Gastroesophageal sphincter (tissue), 4 donors: Measurements from ENCODE around the gene LYPLAL1. TPM values are rescaled to one million over a fixed set of nuclear protein-coding genes. Genes with fewer than 3 reads are reported as not detected.

Experiments used
- ATAC-seq: fragments of 150-250 bp; one replicate; pipeline ENCODE4 v1.9.1; 2016; ENCODE audit warnings: mild to moderate bottlenecking, moderate library complexity
- H3K27ac ChIP-seq, 4 donors: fragments of 200-600 bp; sonication (generic) in 3 of 4; 1 replicate in 3 of 4; 2 replicates in 1 of 4; pipeline ENCODE4 v1.5.1; 2016 to 2019
- H3K27me3 ChIP-seq: fragments of 200-600 bp; sonication (generic); one replicate; pipeline ENCODE4 v1.5.1; 2019
- H3K36me3 ChIP-seq, 2 donors: fragments of 200-600 bp; sonication (generic); one replicate each; pipeline ENCODE4 v1.5.1; 2019; ENCODE audit warnings: control low read depth in 1 of 2
- H3K4me1 ChIP-seq, 3 donors: fragments of 200-600 bp; sonication (generic); 1 replicate in 2 of 3; 2 replicates in 1 of 3; pipeline ENCODE4 v1.5.1; 2016 to 2019; ENCODE audit warnings: control low read depth in 2 of 3
- H3K4me3 ChIP-seq, 2 donors: fragments of 200-600 bp; sonication (generic); one replicate each; pipeline ENCODE4 v1.5.1; 2019; ENCODE audit warnings: mild to moderate bottlenecking in 1 of 2, moderate library complexity in 1 of 2
- H3K9me3 ChIP-seq, 3 donors: fragments of 200-600 bp; sonication (generic); one replicate each; pipeline ENCODE4 v1.5.1; 2017 to 2019; ENCODE audit warnings: control low read depth in 2 of 3
- EP300 ChIP-seq: sonication (generic); formaldehyde crosslinking; IDR thresholded peaks from one replicate; pipeline ENCODE4 v1.6.1; 2017; ENCODE audit warnings: antibody characterized with exemption, mild to moderate bottlenecking
- POLR2A ChIP-seq, 2 donors: fragments of 450-650 bp; IDR thresholded peaks; one replicate each; pipeline ENCODE4 v1.6.1; 2017; ENCODE audit warnings: antibody characterized with exemption in 2 of 2, mild to moderate bottlenecking in 2 of 2, moderate library complexity in 1 of 2
- POLR2AphosphoS5 ChIP-seq: sonication (generic); formaldehyde crosslinking; IDR thresholded peaks from one replicate; pipeline ENCODE4 v1.6.1; 2017; ENCODE audit warnings: antibody characterized with exemption
- WGBS, 2 donors: methylation state at CpG; one replicate each; pipeline ENCODE4 v1.1.5; 2018; ENCODE audit warnings: low coverage in 1 of 2; 5-methylcytosine and 5-hydroxymethylcytosine counted together
- total RNA-seq, 4 donors: library from RNA; depleted of rRNA; stranded (reverse); fragments of >200 nt; gene quantifications; one replicate each; pipeline ENCODE4 v1.1.0, GENCODE V29; 2016
- TF ChIP-seq, protein P1 (sequence below), 4 experiments: fragments of 200-600 bp in 2 of 4; fragments of 450-650 bp in 2 of 4; sonication (generic) in 1 of 4; IDR thresholded peaks; one replicate each; pipeline ENCODE4 v1.5.1; 2017 to 2019; ENCODE audit warnings: antibody characterized with exemption in 4 of 4, mild to moderate bottlenecking in 2 of 4, moderate library complexity in 2 of 4

Gene LYPLAL1
- total RNA-seq, 4 donors from 2014 or later = 16.3 to 29.5 (median 18.5) TPM

GRCh38 chr1:219128957-219129356, 44.7 kb upstream of the LYPLAL1 start:
- Histone ChIP-seq H3K4me1 (no peaks in the 10 kb centered on the region), H3K9me3 (no peaks in the 10 kb centered on the region), H3K27ac (no peak overlapping the region), H3K27me3 (no peaks in the 10 kb centered on the region), H3K4me3 (no peak overlapping the region), H3K36me3 (no peaks in the 10 kb centered on the region)
- TF ChIP-seq POLR2A (IDR thresholded peaks at IDR 0.05) (no peak), POLR2AphosphoS5 (no peak), EP300 (no peak)
- TF ChIP-seq, protein P1, sequence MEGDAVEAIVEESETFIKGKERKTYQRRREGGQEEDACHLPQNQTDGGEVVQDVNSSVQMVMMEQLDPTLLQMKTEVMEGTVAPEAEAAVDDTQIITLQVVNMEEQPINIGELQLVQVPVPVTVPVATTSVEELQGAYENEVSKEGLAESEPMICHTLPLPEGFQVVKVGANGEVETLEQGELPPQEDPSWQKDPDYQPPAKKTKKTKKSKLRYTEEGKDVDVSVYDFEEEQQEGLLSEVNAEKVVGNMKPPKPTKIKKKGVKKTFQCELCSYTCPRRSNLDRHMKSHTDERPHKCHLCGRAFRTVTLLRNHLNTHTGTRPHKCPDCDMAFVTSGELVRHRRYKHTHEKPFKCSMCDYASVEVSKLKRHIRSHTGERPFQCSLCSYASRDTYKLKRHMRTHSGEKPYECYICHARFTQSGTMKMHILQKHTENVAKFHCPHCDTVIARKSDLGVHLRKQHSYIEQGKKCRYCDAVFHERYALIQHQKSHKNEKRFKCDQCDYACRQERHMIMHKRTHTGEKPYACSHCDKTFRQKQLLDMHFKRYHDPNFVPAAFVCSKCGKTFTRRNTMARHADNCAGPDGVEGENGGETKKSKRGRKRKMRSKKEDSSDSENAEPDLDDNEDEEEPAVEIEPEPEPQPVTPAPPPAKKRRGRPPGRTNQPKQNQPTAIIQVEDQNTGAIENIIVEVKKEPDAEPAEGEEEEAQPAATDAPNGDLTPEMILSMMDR (IDR thresholded peaks at IDR 0.05) = no peak
- no peak for ATAC-seq
- 88 to 100% methylated on average over 1 to 2 of the region's 2 CpGs for WGBS, 2 donors

DNA sequence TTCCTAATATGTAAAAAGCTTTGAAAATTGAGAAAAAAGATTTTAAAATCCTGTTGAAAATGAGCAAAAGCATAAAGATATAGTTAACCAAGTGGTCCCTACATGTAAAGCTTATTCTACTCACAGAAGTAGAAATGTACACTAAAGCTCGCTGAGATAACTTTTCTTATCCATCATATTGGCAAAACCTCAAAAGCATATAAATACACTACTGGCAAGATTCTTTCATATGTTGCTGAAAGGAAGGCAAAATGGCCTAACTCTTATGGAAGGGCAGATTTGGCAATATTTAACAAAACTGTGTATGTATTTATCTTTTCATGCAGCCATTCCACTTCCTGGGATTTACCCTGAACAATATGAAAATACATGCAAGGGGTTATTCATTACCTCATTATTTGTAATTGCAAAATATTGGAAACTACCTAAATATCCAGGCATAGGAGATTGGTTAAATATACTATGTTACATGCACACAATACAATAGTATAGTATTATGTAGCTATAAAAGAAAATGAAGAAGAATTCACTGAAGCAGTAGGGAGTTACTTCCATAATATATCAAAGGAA, 43.2 kb upstream of the LYPLAL1 start:
- TF ChIP-seq POLR2A (IDR thresholded peaks at IDR 0.05) (no peak), EP300 (no peak), POLR2AphosphoS5 (no peak)
- TF ChIP-seq, protein P1 (IDR thresholded peaks at IDR 0.05) = no peak
- H3K36me3 ChIP-seq = no peaks in the 10 kb centered on the region
- no peaks in the 10 kb centered on the region for H3K4me1 ChIP-seq
- no peak overlapping the region for H3K27ac ChIP-seq
- no peak overlapping the region for H3K4me3 ChIP-seq
- peaks cover 0 to 4% (median 0%) of the 10 kb centered on the region in 3 donors for H3K9me3 ChIP-seq
- WGBS, 2 donors = 87 to 92% methylated on average over 1 of the region's 1 CpG
- H3K27me3 ChIP-seq = no peaks in the 10 kb centered on the region
- ATAC-seq = no peak

DNA sequence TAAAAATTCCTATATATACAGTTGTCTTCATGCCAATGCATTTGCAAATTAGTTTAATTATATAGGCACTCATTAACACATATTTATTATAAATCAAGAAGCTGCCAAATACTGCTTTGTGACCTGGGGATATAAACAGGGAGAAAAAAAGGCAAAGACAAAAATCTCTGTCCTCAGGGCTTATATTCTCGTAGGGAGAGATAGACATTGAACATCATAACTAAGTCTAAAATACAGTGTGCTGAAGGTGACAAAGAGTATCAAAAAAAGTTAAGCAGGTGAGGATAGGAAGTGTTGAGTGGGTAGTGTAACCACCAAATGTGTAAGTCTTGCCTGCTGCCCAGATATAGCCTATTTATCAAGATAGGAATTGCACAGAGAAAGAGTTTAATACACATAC, 40.7 kb upstream of the LYPLAL1 start:
- Histone ChIP-seq H3K27ac (no peak overlapping the region), H3K27me3 (no peaks in the 10 kb centered on the region), H3K4me1 (no peaks in the 10 kb centered on the region), H3K36me3 (no peaks in the 10 kb centered on the region), H3K4me3 (no peak overlapping the region), H3K9me3 (peaks cover 0 to 4% (median 0%) of the 10 kb centered on the region in 3 donors)
- WGBS, 2 donors = 67 to 100% methylated on average over 1 of the region's 1 CpG
- TF ChIP-seq, protein P1 (IDR thresholded peaks at IDR 0.05) = no peak
- no peak for TF ChIP-seq POLR2A (IDR thresholded peaks at IDR 0.05)
- TF ChIP-seq EP300 = no peak
- TF ChIP-seq POLR2AphosphoS5 = no peak
- ATAC-seq = no peak

- WGBS, 2 donors = 96% methylated on average over 3 of the region's 3 CpGs
- H3K27me3 ChIP-seq = no peaks in the 10 kb centered on the region
- TF ChIP-seq, protein P1 (IDR thresholded peaks at IDR 0.05) = no peak
- no peak for TF ChIP-seq POLR2A (IDR thresholded peaks at IDR 0.05)
- TF ChIP-seq POLR2AphosphoS5 = no peak
- no peak for TF ChIP-seq EP300
- H3K4me1 ChIP-seq = no peaks in the 10 kb centered on the region
- H3K9me3 ChIP-seq = peaks cover 0 to 4% (median 0%) of the 10 kb centered on the region in 3 donors
- ATAC-seq = no peak
- H3K27ac ChIP-seq = no peak overlapping the region
- H3K36me3 ChIP-seq = no peaks in the 10 kb centered on the region
- H3K4me3 ChIP-seq = no peak overlapping the region
Observed at GRCh38 chr1:219138747-219139146, 34.9 kb upstream of the LYPLAL1 start.

DNA sequence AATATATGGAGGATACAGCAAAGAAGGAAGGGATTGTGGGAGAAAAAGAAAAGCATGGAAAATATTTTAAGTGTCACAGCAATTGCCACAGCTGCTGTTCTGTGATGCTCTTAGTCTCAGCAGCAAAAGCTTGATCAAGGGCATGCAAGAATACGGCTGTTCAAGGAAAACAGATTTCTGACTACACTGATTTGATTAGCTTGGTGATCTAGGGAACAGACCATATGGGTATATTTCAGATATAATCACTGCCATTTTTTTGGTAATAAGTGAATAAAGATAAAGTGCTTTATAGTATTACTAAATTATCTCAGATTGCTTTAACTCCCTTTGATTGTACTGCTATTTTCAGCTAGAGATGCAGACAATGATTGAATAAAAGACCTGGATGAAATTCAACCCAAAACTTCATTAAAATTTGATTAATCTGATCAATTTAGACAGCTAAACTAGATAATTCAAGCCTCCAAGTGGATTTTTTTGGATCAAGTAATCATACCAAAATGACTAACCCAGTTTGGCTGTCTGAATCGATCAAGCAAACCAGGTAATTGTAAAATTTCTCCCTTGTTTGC, 33.3 kb upstream of the LYPLAL1 start:
- H3K36me3 ChIP-seq = no peaks in the 10 kb centered on the region
- 27 to 42% methylated on average over 2 of the region's 2 CpGs for WGBS, 2 donors
- TF ChIP-seq POLR2A (IDR thresholded peaks at IDR 0.05) (no peak), POLR2AphosphoS5 (no peak)
- no peaks in the 10 kb centered on the region for H3K4me1 ChIP-seq
- H3K27me3 ChIP-seq = no peaks in the 10 kb centered on the region
- no peak overlapping the region for H3K27ac ChIP-seq
- no peaks in the 10 kb centered on the region for H3K9me3 ChIP-seq
- H3K4me3 ChIP-seq = no peak overlapping the region
- no peak for ATAC-seq
